Caco-2 (cell line): ENCODE measurements around the gene HSPBP1. TPM values are rescaled to one million over a fixed set of nuclear protein-coding genes. Genes with fewer than 3 reads are reported as not detected.

Experiments used
- BruUV-seq: library from RNA; stranded (reverse); fragments of 400-500 nt; replicated peaks from 2 replicates; lab custom pipeline; 2021; lab: Mats Ljungman, UMichigan
- CTCF ChIA-PET: fragments of 300-600 bp; sonication (Branson Sonifier 250); formaldehyde crosslinking; loops from one replicate; lab custom pipeline; 2022; ENCODE audit warnings: antibody characterized with exemption; lab: Charles Lee
- POLR2A ChIA-PET: fragments of 300-600 bp; sonication (Branson Sonifier 250); formaldehyde crosslinking; loops from one replicate; lab custom pipeline; 2022; ENCODE audit warnings: antibody characterized with exemption; lab: Charles Lee
- DNase-seq, 2 experiments: peaks; one replicate each; pipeline versions ENCODE4 v3.0.0 to v3.0.0-alpha.2; 2020 to 2022
- H3K27me3 ChIP-seq: replicated peaks from 2 replicates; pipeline ENCODE4 v1.6.0; 2011; ENCODE audit warnings: low read length; ENCODE audit not compliant: control insufficient read depth, insufficient read depth
- H3K36me3 ChIP-seq: 2 replicates; pipeline ENCODE4 v1.5.1; 2011; ENCODE audit warnings: low read length; ENCODE audit not compliant: control insufficient read depth, insufficient read depth
- H3K4me1 ChIP-seq: fragments of 250-450 bp; sonication (Bioruptor Pico); 2 replicates; pipeline ENCODE4 v1.5.1; 2020; ENCODE audit warnings: mild to moderate bottlenecking
- H3K4me3 ChIP-seq: 2 replicates; pipeline ENCODE4 v1.5.1; 2011; ENCODE audit warnings: low read depth, mild to moderate bottlenecking, control low read depth, low read length
- H3K9me3 ChIP-seq: fragments of 250-450 bp; sonication (Bioruptor Pico); 2 replicates; pipeline ENCODE4 v1.5.1; 2020; ENCODE audit warnings: mild to moderate bottlenecking, moderate library complexity
- H3K27ac Mint-ChIP-seq: one replicate; pipeline ENCODE4 v1.8.0; 2022; ENCODE audit warnings: mixed read lengths; ENCODE audit not compliant: unreplicated experiment
- H3K27me3 Mint-ChIP-seq: one replicate; pipeline ENCODE4 v1.8.0; 2022; ENCODE audit warnings: mixed read lengths; ENCODE audit not compliant: insufficient read depth, unreplicated experiment
- H3K36me3 Mint-ChIP-seq: one replicate; pipeline ENCODE4 v1.8.0; 2022; ENCODE audit warnings: mild to moderate bottlenecking, mixed read lengths; ENCODE audit not compliant: insufficient read depth, unreplicated experiment
- H3K4me1 Mint-ChIP-seq: one replicate; pipeline ENCODE4 v1.8.0; 2022; ENCODE audit warnings: low read depth, mixed read lengths; ENCODE audit not compliant: unreplicated experiment
- H3K4me3 Mint-ChIP-seq: one replicate; pipeline ENCODE4 v1.8.0; 2022; ENCODE audit warnings: mild to moderate bottlenecking, moderate library complexity, mixed read lengths; ENCODE audit not compliant: unreplicated experiment
- H3K9me3 Mint-ChIP-seq: one replicate; pipeline ENCODE4 v1.8.0; 2022; ENCODE audit warnings: mixed read lengths; ENCODE audit not compliant: unreplicated experiment
- intact Hi-C: fragments of 100-400 bp; cut with micrococcal nuclease; formaldehyde crosslinking; loops from one replicate; pipeline ENCODE4 v1.10.0; 2022; ENCODE audit not compliant: unreplicated experiment
- total RNA-seq: library from RNA; stranded (reverse); gene quantifications from 2 replicates; pipeline ENCODE4 v1.2.3, GENCODE V29; 2022
- TF ChIP-seq, protein P1 (sequence below), 2 experiments: fragments of 200-600 bp in 1 of 2; IDR thresholded peaks; 1 replicate in 1 of 2; 2 replicates in 1 of 2; pipeline versions ENCODE4 v1.5.1 to v1.8.0; 2011 to 2022; ENCODE audit warnings: antibody characterized with exemption in 1 of 2, control low read depth in 1 of 2, inconsistent platforms in 1 of 2, low read depth in 1 of 2, low read length in 1 of 2, mild to moderate bottlenecking in 1 of 2, moderate library complexity in 1 of 2; ENCODE audit not compliant: insufficient read depth in 1 of 2, severe bottlenecking in 1 of 2, unreplicated experiment in 1 of 2

HSPBP1 gene
- total RNA-seq, 1 experiment from 2014 or later: 69.6 TPM

DNA sequence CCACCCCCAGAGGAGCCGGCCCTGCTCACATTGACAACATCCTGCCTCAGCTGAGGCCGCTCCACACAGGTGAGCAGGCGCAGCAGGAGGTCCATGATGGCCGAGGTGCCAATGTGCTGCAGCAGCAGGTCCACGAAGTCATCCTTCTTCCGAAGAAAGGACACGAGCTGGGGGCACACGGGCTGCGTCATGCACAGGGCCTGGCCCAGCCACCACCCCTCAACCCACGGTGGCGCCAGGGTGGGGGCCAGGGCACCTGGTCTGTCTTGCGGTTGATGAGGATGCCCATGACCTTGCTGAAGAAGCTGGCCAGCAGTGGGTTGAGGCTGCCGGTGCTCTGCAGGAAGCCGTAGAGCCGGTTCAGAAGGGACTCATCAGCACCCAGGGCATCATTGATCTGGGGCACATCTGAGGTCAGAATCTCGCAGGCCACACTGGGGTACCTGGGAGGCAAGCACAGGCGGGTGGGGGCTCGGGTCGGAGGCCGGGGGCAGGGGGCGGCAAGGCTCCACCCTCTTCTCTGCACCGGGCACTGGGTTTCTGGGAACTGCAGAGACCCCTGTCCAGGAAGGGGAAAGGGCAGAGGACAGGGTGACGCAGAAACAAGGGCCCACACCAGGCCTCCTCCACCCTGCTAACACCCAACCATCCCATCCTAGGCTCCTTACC, 34.5 kb downstream of the HSPBP1 start:
- peaks cover 9% of the 10 kb centered on the region for H3K36me3 ChIP-seq

GRCh38 chr19:55244004-55244680, 35.8 kb downstream of the HSPBP1 start:
- Mint-ChIP-seq H3K27me3 (no peaks in the 10 kb centered on the region), H3K4me1 (no peaks in the 10 kb centered on the region), H3K4me3 (no peak overlapping the region), H3K36me3 (peaks cover 52% of the 10 kb centered on the region), H3K27ac (no peak overlapping the region), H3K9me3 (no peaks in the 10 kb centered on the region)
- POLR2A ChIA-PET: no interaction called here
- TF ChIP-seq, protein P1, sequence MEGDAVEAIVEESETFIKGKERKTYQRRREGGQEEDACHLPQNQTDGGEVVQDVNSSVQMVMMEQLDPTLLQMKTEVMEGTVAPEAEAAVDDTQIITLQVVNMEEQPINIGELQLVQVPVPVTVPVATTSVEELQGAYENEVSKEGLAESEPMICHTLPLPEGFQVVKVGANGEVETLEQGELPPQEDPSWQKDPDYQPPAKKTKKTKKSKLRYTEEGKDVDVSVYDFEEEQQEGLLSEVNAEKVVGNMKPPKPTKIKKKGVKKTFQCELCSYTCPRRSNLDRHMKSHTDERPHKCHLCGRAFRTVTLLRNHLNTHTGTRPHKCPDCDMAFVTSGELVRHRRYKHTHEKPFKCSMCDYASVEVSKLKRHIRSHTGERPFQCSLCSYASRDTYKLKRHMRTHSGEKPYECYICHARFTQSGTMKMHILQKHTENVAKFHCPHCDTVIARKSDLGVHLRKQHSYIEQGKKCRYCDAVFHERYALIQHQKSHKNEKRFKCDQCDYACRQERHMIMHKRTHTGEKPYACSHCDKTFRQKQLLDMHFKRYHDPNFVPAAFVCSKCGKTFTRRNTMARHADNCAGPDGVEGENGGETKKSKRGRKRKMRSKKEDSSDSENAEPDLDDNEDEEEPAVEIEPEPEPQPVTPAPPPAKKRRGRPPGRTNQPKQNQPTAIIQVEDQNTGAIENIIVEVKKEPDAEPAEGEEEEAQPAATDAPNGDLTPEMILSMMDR (IDR thresholded peaks at IDR 0.05; ENCODE audit: insufficient read depth in 1 of 2, low read depth in 1 of 2, low read length in 1 of 2, severe bottlenecking in 1 of 2, unreplicated experiment in 1 of 2): no peak
- BruUV-seq: no TSS peak
- intact Hi-C loops: no loop called here
- no peak overlapping the region for H3K4me3 ChIP-seq
- CTCF ChIA-PET: no interaction called here
- no peak for DNase-seq
- H3K27me3 ChIP-seq: no peaks in the 10 kb centered on the region
- H3K36me3 ChIP-seq: peaks cover 12% of the 10 kb centered on the region
- H3K9me3 ChIP-seq: no peaks in the 10 kb centered on the region
- H3K4me1 ChIP-seq: no peaks in the 10 kb centered on the region

More for the DNA sequence above, 34.5 kb downstream of the HSPBP1 start:
- TF ChIP-seq, protein P1 (IDR thresholded peaks at IDR 0.05; ENCODE audit: insufficient read depth in 1 of 2, low read depth in 1 of 2, low read length in 1 of 2, severe bottlenecking in 1 of 2, unreplicated experiment in 1 of 2): no peak
- intact Hi-C loops: no loop called here
- Mint-ChIP-seq H3K36me3 (peaks cover 53% of the 10 kb centered on the region), H3K9me3 (no peaks in the 10 kb centered on the region), H3K27me3 (no peaks in the 10 kb centered on the region), H3K4me1 (no peaks in the 10 kb centered on the region), H3K4me3 (no peak overlapping the region), H3K27ac (no peak overlapping the region)
- Histone ChIP-seq H3K9me3 (no peaks in the 10 kb centered on the region), H3K4me1 (no peaks in the 10 kb centered on the region), H3K27me3 (no peaks in the 10 kb centered on the region), H3K4me3 (no peak overlapping the region)
- DNase-seq: no peak
- BruUV-seq: no TSS peak
- ChIA-PET POLR2A (no interaction called here), CTCF (interaction anchor here (0.7 kb wide), 1 partner anchor 361 kb away, joined by 3 read pairs; no protein-coding TSS in a partner anchor)

DNA sequence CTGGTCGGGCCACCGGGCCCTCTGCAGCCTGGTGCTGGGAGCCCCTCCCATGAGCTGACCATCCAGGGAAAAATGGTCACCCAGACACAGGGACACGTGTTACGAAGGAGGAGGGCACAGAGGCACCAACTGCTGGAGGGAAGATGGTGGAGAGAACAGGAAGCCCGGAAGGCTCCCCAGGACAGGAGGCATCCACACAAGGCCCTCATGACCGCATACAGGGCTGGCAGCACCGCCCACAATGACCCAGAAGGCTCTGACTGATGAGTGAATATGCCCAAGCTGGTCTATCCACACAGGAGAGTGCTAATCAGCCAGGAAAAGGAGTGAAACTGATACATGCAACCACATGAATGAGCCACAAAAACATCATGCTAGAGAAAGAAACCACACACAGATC, 37.4 kb downstream of the HSPBP1 start:
- Histone ChIP-seq H3K27me3 (no peaks in the 10 kb centered on the region), H3K4me3 (no peak overlapping the region), H3K36me3 (peaks cover 16% of the 10 kb centered on the region), H3K4me1 (no peaks in the 10 kb centered on the region), H3K9me3 (no peaks in the 10 kb centered on the region)
- H3K4me1 Mint-ChIP-seq: no peaks in the 10 kb centered on the region
- H3K27me3 Mint-ChIP-seq: no peaks in the 10 kb centered on the region
- ChIA-PET CTCF (no interaction called here), POLR2A (no interaction called here)
- peaks cover 67% of the 10 kb centered on the region for H3K36me3 Mint-ChIP-seq
- TF ChIP-seq, protein P1 (IDR thresholded peaks at IDR 0.05; ENCODE audit: insufficient read depth in 1 of 2, low read depth in 1 of 2, low read length in 1 of 2, severe bottlenecking in 1 of 2, unreplicated experiment in 1 of 2): no peak
- H3K9me3 Mint-ChIP-seq: no peaks in the 10 kb centered on the region
- no TSS peak for BruUV-seq
- intact Hi-C loops: no loop called here
- DNase-seq: no peak
- H3K4me3 Mint-ChIP-seq: no peak overlapping the region
- H3K27ac Mint-ChIP-seq: no peak overlapping the region
